Measurements from ENCODE around the gene RGS12. TPM values are rescaled to one million over a fixed set of nuclear protein-coding genes. Genes with fewer than 3 reads are reported as not detected.

The RGS12 gene
- total RNA-seq, 1 experiment from 2014 or later: 4.7 TPM

- H3K9me3 ChIP-seq (ENCODE audit: low read length): no peaks in the 10 kb centered on the region
- H2AFZ ChIP-seq (ENCODE audit: low read length): no peak overlapping the region
- no peak for DNase-seq
- H3K27ac ChIP-seq (ENCODE audit: low read length): no peak overlapping the region
- H3K36me3 ChIP-seq (ENCODE audit: insufficient read depth, low read length): no peaks in the 10 kb centered on the region
- no peaks in the 10 kb centered on the region for H3K9me2 ChIP-seq (replicated peaks; ENCODE audit: insufficient read depth, low read length)
- no peak overlapping the region for H3K9ac ChIP-seq (ENCODE audit: low read length)
- H3K4me3 ChIP-seq (ENCODE audit: low read length): no peak overlapping the region
- H4K20me1 ChIP-seq (ENCODE audit: insufficient read depth, low read depth, low read length): no peaks in the 10 kb centered on the region
- peaks cover 3% of the 10 kb centered on the region; the same call in 1 of the 2 replicates for H3K4me1 ChIP-seq (ENCODE audit: low read length)
- H3K27me3 ChIP-seq (ENCODE audit: low read length): no peaks in the 10 kb centered on the region
- H3K4me2 ChIP-seq (ENCODE audit: low read depth, low read length, poor library complexity, severe bottlenecking): no peak overlapping the region
- no peaks in the 10 kb centered on the region for H3K79me2 ChIP-seq (ENCODE audit: low read length)
Measured at GRCh38 chr4:3334316-3334715, 41.5 kb downstream of the RGS12 start.

GRCh38 chr4:3335385-3335784 lies 42.6 kb downstream of the RGS12 start:
- Histone ChIP-seq H3K9me2 (replicated peaks; ENCODE audit: insufficient read depth, low read length) (no peaks in the 10 kb centered on the region), H3K79me2 (ENCODE audit: low read length) (no peaks in the 10 kb centered on the region), H3K4me2 (ENCODE audit: low read depth, low read length, poor library complexity, severe bottlenecking) (no peak overlapping the region), H3K36me3 (ENCODE audit: insufficient read depth, low read length) (no peaks in the 10 kb centered on the region), H3K4me1 (ENCODE audit: low read length) (peaks cover 3% of the 10 kb centered on the region; the same call in 1 of the 2 replicates), H3K9ac (ENCODE audit: low read length) (no peak overlapping the region), H3K4me3 (ENCODE audit: low read length) (no peak overlapping the region), H2AFZ (ENCODE audit: low read length) (no peak overlapping the region), H3K27me3 (ENCODE audit: low read length) (no peaks in the 10 kb centered on the region), H3K9me3 (ENCODE audit: low read length) (no peaks in the 10 kb centered on the region), H4K20me1 (ENCODE audit: insufficient read depth, low read depth, low read length) (no peaks in the 10 kb centered on the region), H3K27ac (ENCODE audit: low read length) (no peak overlapping the region)
- DNase-seq: no peak

- H3K4me1 ChIP-seq (ENCODE audit: low read length): peaks cover 3% of the 10 kb centered on the region; the same call in 1 of the 2 replicates
- no peaks in the 10 kb centered on the region for H3K36me3 ChIP-seq (ENCODE audit: insufficient read depth, low read length)
- DNase-seq: no peak
- H3K27me3 ChIP-seq (ENCODE audit: low read length): no peaks in the 10 kb centered on the region
- H3K9ac ChIP-seq (ENCODE audit: low read length): no peak overlapping the region
- no peak overlapping the region for H3K4me3 ChIP-seq (ENCODE audit: low read length)
- H3K27ac ChIP-seq (ENCODE audit: low read length): no peak overlapping the region
- H3K9me3 ChIP-seq (ENCODE audit: low read length): no peaks in the 10 kb centered on the region
- H3K79me2 ChIP-seq (ENCODE audit: low read length): no peaks in the 10 kb centered on the region
- no peak overlapping the region for H2AFZ ChIP-seq (ENCODE audit: low read length)
- H3K4me2 ChIP-seq (ENCODE audit: low read depth, low read length, poor library complexity, severe bottlenecking): no peak overlapping the region
- no peaks in the 10 kb centered on the region for H4K20me1 ChIP-seq (ENCODE audit: insufficient read depth, low read depth, low read length)
- H3K9me2 ChIP-seq (replicated peaks; ENCODE audit: insufficient read depth, low read length): no peaks in the 10 kb centered on the region
Measured at GRCh38 chr4:3335982-3336381, 43.2 kb downstream of the RGS12 start.

- Histone ChIP-seq H4K20me1 (ENCODE audit: insufficient read depth, low read depth, low read length) (no peaks in the 10 kb centered on the region), H3K27me3 (ENCODE audit: low read length) (no peaks in the 10 kb centered on the region), H3K9ac (ENCODE audit: low read length) (no peak overlapping the region), H2AFZ (ENCODE audit: low read length) (no peak overlapping the region), H3K36me3 (ENCODE audit: insufficient read depth, low read length) (no peaks in the 10 kb centered on the region), H3K9me3 (ENCODE audit: low read length) (no peaks in the 10 kb centered on the region), H3K27ac (ENCODE audit: low read length) (no peak overlapping the region), H3K9me2 (replicated peaks; ENCODE audit: insufficient read depth, low read length) (no peaks in the 10 kb centered on the region), H3K4me1 (ENCODE audit: low read length) (peaks cover 3% of the 10 kb centered on the region; the same call in 1 of the 2 replicates), H3K4me2 (ENCODE audit: low read depth, low read length, poor library complexity, severe bottlenecking) (no peak overlapping the region), H3K79me2 (ENCODE audit: low read length) (no peaks in the 10 kb centered on the region), H3K4me3 (ENCODE audit: low read length) (no peak overlapping the region)
- DNase-seq: no peak
Measured at GRCh38 chr4:3336382-3337356, 43.8 kb downstream of the RGS12 start.

- Histone ChIP-seq H3K4me3 (ENCODE audit: low read length) (no peak overlapping the region), H3K27me3 (ENCODE audit: low read length) (no peaks in the 10 kb centered on the region), H3K9me3 (ENCODE audit: low read length) (no peaks in the 10 kb centered on the region), H3K4me1 (ENCODE audit: low read length) (peaks cover under 1% of the 10 kb centered on the region; the same call in 1 of the 2 replicates), H3K79me2 (ENCODE audit: low read length) (no peaks in the 10 kb centered on the region), H3K36me3 (ENCODE audit: insufficient read depth, low read length) (no peaks in the 10 kb centered on the region), H3K9ac (ENCODE audit: low read length) (no peak overlapping the region), H3K27ac (ENCODE audit: low read length) (no peak overlapping the region), H3K4me2 (ENCODE audit: low read depth, low read length, poor library complexity, severe bottlenecking) (no peak overlapping the region), H2AFZ (ENCODE audit: low read length) (no peak overlapping the region), H3K9me2 (replicated peaks; ENCODE audit: insufficient read depth, low read length) (no peaks in the 10 kb centered on the region), H4K20me1 (ENCODE audit: insufficient read depth, low read depth, low read length) (no peaks in the 10 kb centered on the region)
- DNase-seq: no peak
Measured at GRCh38 chr4:3337357-3337732, 44.5 kb downstream of the RGS12 start.

GRCh38 chr4:3337811-3338210 lies 45.0 kb downstream of the RGS12 start:
- Histone ChIP-seq H3K4me3 (ENCODE audit: low read length) (no peak overlapping the region), H3K27ac (ENCODE audit: low read length) (no peak overlapping the region), H3K4me1 (ENCODE audit: low read length) (no peaks in the 10 kb centered on the region), H3K27me3 (ENCODE audit: low read length) (no peaks in the 10 kb centered on the region), H3K9me2 (replicated peaks; ENCODE audit: insufficient read depth, low read length) (no peaks in the 10 kb centered on the region), H4K20me1 (ENCODE audit: insufficient read depth, low read depth, low read length) (no peaks in the 10 kb centered on the region), H3K4me2 (ENCODE audit: low read depth, low read length, poor library complexity, severe bottlenecking) (no peak overlapping the region), H3K36me3 (ENCODE audit: insufficient read depth, low read length) (no peaks in the 10 kb centered on the region), H2AFZ (ENCODE audit: low read length) (no peak overlapping the region), H3K9me3 (ENCODE audit: low read length) (no peaks in the 10 kb centered on the region), H3K79me2 (ENCODE audit: low read length) (no peaks in the 10 kb centered on the region), H3K9ac (ENCODE audit: low read length) (no peak overlapping the region)
- DNase-seq: no peak

GRCh38 chr4:3338321-3338838 lies 45.6 kb downstream of the RGS12 start:
- Histone ChIP-seq H3K79me2 (ENCODE audit: low read length) (no peaks in the 10 kb centered on the region), H3K36me3 (ENCODE audit: insufficient read depth, low read length) (no peaks in the 10 kb centered on the region), H3K9ac (ENCODE audit: low read length) (no peak overlapping the region), H3K4me2 (ENCODE audit: low read depth, low read length, poor library complexity, severe bottlenecking) (no peak overlapping the region), H3K27ac (ENCODE audit: low read length) (no peak overlapping the region), H3K4me1 (ENCODE audit: low read length) (no peaks in the 10 kb centered on the region), H3K27me3 (ENCODE audit: low read length) (no peaks in the 10 kb centered on the region), H3K4me3 (ENCODE audit: low read length) (no peak overlapping the region), H3K9me3 (ENCODE audit: low read length) (no peaks in the 10 kb centered on the region), H3K9me2 (replicated peaks; ENCODE audit: insufficient read depth, low read length) (no peaks in the 10 kb centered on the region), H4K20me1 (ENCODE audit: insufficient read depth, low read depth, low read length) (no peaks in the 10 kb centered on the region), H2AFZ (ENCODE audit: low read length) (no peak overlapping the region)
- no peak for DNase-seq

GRCh38 chr4:3338976-3339531 lies 46.2 kb downstream of the RGS12 start:
- Histone ChIP-seq H3K9ac (ENCODE audit: low read length) (no peak overlapping the region), H4K20me1 (ENCODE audit: insufficient read depth, low read depth, low read length) (no peaks in the 10 kb centered on the region), H3K9me2 (replicated peaks; ENCODE audit: insufficient read depth, low read length) (no peaks in the 10 kb centered on the region), H3K27ac (ENCODE audit: low read length) (no peak overlapping the region), H3K79me2 (ENCODE audit: low read length) (no peaks in the 10 kb centered on the region), H2AFZ (ENCODE audit: low read length) (no peak overlapping the region), H3K27me3 (ENCODE audit: low read length) (no peaks in the 10 kb centered on the region), H3K9me3 (ENCODE audit: low read length) (no peaks in the 10 kb centered on the region), H3K4me1 (ENCODE audit: low read length) (no peaks in the 10 kb centered on the region), H3K36me3 (ENCODE audit: insufficient read depth, low read length) (no peaks in the 10 kb centered on the region), H3K4me3 (ENCODE audit: low read length) (no peak overlapping the region), H3K4me2 (ENCODE audit: low read depth, low read length, poor library complexity, severe bottlenecking) (no peak overlapping the region)
- no peak for DNase-seq

All from Karpas-422 (cell line).